Mammary epithelial cell (primary cell): ENCODE data around the gene OGA.

Experiments
- CTCF ChIP-seq, 2 donors: IDR thresholded peaks in 1 of 2; conservative IDR thresholded peaks in 1 of 2; 2 replicates each; pipeline ENCODE4 v1.5.1; 2011 to 2012; ENCODE audit warnings: inconsistent platforms in 2 of 2, low read length in 2 of 2, mild to moderate bottlenecking in 2 of 2, control low read depth in 1 of 2, low read depth in 1 of 2; ENCODE audit not compliant: insufficient read depth in 1 of 2; ENCODE audit errors: extremely low read depth in 1 of 2
- EZH2 ChIP-seq: IDR thresholded peaks from 2 replicates; pipeline ENCODE4 v1.6.1; 2012; ENCODE audit warnings: low read length, inconsistent platforms, borderline replicate concordance

- no peak for TF ChIP-seq CTCF (conservative IDR thresholded peaks at IDR 0.05 in 1 of 2, IDR thresholded peaks at IDR 0.05 in 1 of 2; ENCODE audit: extremely low read depth in 1 of 2, insufficient read depth in 1 of 2, low read depth in 1 of 2, low read length in 2 of 2)
- TF ChIP-seq EZH2, result no peak
Observed at GRCh38 chr10:101745074-101745696, 73.1 kb downstream of the OGA start.
